Measurements from ENCODE around the gene POU4F1. TPM values are rescaled to one million over a fixed set of nuclear protein-coding genes. Genes with fewer than 3 reads are reported as not detected.

The POU4F1 gene
- total RNA-seq, 3 donors from 2014 or later, result not detected

GRCh38 chr13:78606471-78607408 lies 3.4 kb upstream of the POU4F1 start:
- DNase-seq (no peak), ATAC-seq (no peak)
- no peaks in the 10 kb centered on the region for H3K36me3 ChIP-seq (ENCODE audit: low read depth)
- H3K9me3 ChIP-seq, result no peaks in the 10 kb centered on the region
- no peak for TF ChIP-seq CTCF (IDR thresholded peaks at IDR 0.05)
- intact Hi-C loops (cut with DNase I, micrococcal nuclease), result no loop called here
- H3K4me3 ChIP-seq, result no peak overlapping the region
- H3K4me1 ChIP-seq (ENCODE audit: low read depth), result peaks cover 19% of the 10 kb centered on the region

- no peaks in the 10 kb centered on the region for H3K9me3 ChIP-seq
- no peaks in the 10 kb centered on the region for H3K36me3 ChIP-seq (ENCODE audit: low read depth)
- peaks cover 24% of the 10 kb centered on the region for H3K4me1 ChIP-seq (ENCODE audit: low read depth)
- TF ChIP-seq CTCF (IDR thresholded peaks at IDR 0.05), result no peak
- H3K4me3 ChIP-seq, result no peak overlapping the region
- DNase-seq (no peak), ATAC-seq (no peak)
- intact Hi-C loops (cut with DNase I, micrococcal nuclease), result no loop called here
Observed at GRCh38 chr13:78604782-78605611, 1.6 kb upstream of the POU4F1 start.

- ATAC-seq, result peak; percentile 42
- intact Hi-C loops (cut with DNase I, micrococcal nuclease), result no loop called here
- Histone ChIP-seq H3K4me1 (ENCODE audit: low read depth) (peaks cover 17% of the 10 kb centered on the region), H3K4me3 (no peak overlapping the region), H3K36me3 (ENCODE audit: low read depth) (no peaks in the 10 kb centered on the region), H3K9me3 (no peaks in the 10 kb centered on the region)
- DNase-seq, result no peak
- TF ChIP-seq CTCF (IDR thresholded peaks at IDR 0.05), result no peak
Observed at GRCh38 chr13:78602561-78603239, 652 bp downstream of the POU4F1 start.

- intact Hi-C loops (cut with DNase I, micrococcal nuclease), result no loop called here
Observed at GRCh38 chr13:78601874-78602560, 1.3 kb downstream of the POU4F1 start.

More at GRCh38 chr13:78601874-78602560, 1.3 kb downstream of the POU4F1 start:
- TF ChIP-seq CTCF (IDR thresholded peaks at IDR 0.05), result no peak
- DNase-seq (no peak), ATAC-seq (no peak)
- Histone ChIP-seq H3K9me3 (no peaks in the 10 kb centered on the region), H3K4me3 (no peak overlapping the region), H3K4me1 (ENCODE audit: low read depth) (peaks cover 17% of the 10 kb centered on the region), H3K36me3 (ENCODE audit: low read depth) (no peaks in the 10 kb centered on the region)

Measured in mucosa of descending colon (tissue), 3 donors.